Activated CD8-positive, alpha-beta T cell treated with anti-CD3 and anti-CD28 coated beads for 36 hours (primary cell): ENCODE results near the gene IQSEC3. TPM values are rescaled to one million over a fixed set of nuclear protein-coding genes. Genes with fewer than 3 reads are reported as not detected.

Source experiments
- ATAC-seq: fragments of 200-7000 bp; cut with Tn5 transposase; one replicate; pipeline ENCODE4 v1.10.0; 2021; ENCODE audit warnings: mild to moderate bottlenecking, moderate library complexity
- CTCF ChIA-PET: fragments of 350-600 bp; sonication (Branson Sonifier 250); formaldehyde crosslinking; loops from one replicate; lab custom pipeline; 2021; ENCODE audit warnings: antibody characterized with exemption; lab: Charles Lee
- POLR2A ChIA-PET: fragments of 350-600 bp; sonication (Branson Sonifier 250); formaldehyde crosslinking; loops from one replicate; lab custom pipeline; 2021; ENCODE audit warnings: antibody characterized with exemption; lab: Charles Lee
- DNase-seq: peaks from one replicate; pipeline ENCODE4 v3.0.0-alpha.2; 2020
- H3K27ac Mint-ChIP-seq: one replicate; pipeline ENCODE4 v1.8.0; 2021; ENCODE audit warnings: mild to moderate bottlenecking, mixed read lengths
- H3K27me3 Mint-ChIP-seq: one replicate; pipeline ENCODE4 v1.8.0; 2021; ENCODE audit warnings: mixed read lengths
- H3K36me3 Mint-ChIP-seq: one replicate; pipeline ENCODE4 v1.8.0; 2021; ENCODE audit warnings: low read depth, mixed read lengths
- H3K4me1 Mint-ChIP-seq: one replicate; pipeline ENCODE4 v1.8.0; 2021; ENCODE audit warnings: low read depth, mixed read lengths
- H3K4me3 Mint-ChIP-seq: one replicate; pipeline ENCODE4 v1.8.0; 2021; ENCODE audit warnings: mild to moderate bottlenecking, moderate library complexity, mixed read lengths
- H3K9me3 Mint-ChIP-seq: one replicate; pipeline ENCODE4 v1.8.0; 2021; ENCODE audit warnings: mixed read lengths
- CTCF ChIP-seq: fragments of 200-600 bp; IDR thresholded peaks from one replicate; pipeline ENCODE4 v1.8.0; 2022; ENCODE audit warnings: antibody characterized with exemption, mild to moderate bottlenecking
- intact Hi-C: fragments of 100-400 bp; cut with micrococcal nuclease; formaldehyde crosslinking; loops from one replicate; pipeline ENCODE4 v1.10.0; 2022
- total RNA-seq, 2 experiments: library from RNA; stranded (reverse); gene quantifications; one replicate each; pipeline ENCODE4 v1.2.3, GENCODE V29; 2021

IQSEC3 gene
- total RNA-seq, 2 experiments from 2014 or later, result 2.5 to 2.7 TPM

GRCh38 chr12:98924-99352 lies 32.4 kb downstream of the IQSEC3 start:
- peaks cover 2% of the 10 kb centered on the region for H3K4me1 Mint-ChIP-seq
- POLR2A ChIA-PET, result no interaction called here
- no peak overlapping the region for H3K27ac Mint-ChIP-seq
- CTCF ChIA-PET, result no interaction called here
- H3K36me3 Mint-ChIP-seq, result no peaks in the 10 kb centered on the region
- intact Hi-C loops, result no loop called here
- H3K9me3 Mint-ChIP-seq, result no peaks in the 10 kb centered on the region
- no peak for DNase-seq
- no peak for TF ChIP-seq CTCF
- peaks cover 11% of the 10 kb centered on the region for H3K27me3 Mint-ChIP-seq
- no peak overlapping the region for H3K4me3 Mint-ChIP-seq
- ATAC-seq, result no peak

- POLR2A ChIA-PET, result no interaction called here
- H3K4me1 Mint-ChIP-seq, result peaks cover 5% of the 10 kb centered on the region
- no peak overlapping the region for H3K4me3 Mint-ChIP-seq
- ATAC-seq (no peak), DNase-seq (no peak)
- peaks cover 11% of the 10 kb centered on the region for H3K27me3 Mint-ChIP-seq
- CTCF ChIA-PET, result no interaction called here
- H3K36me3 Mint-ChIP-seq, result no peaks in the 10 kb centered on the region
- H3K9me3 Mint-ChIP-seq, result no peaks in the 10 kb centered on the region
- no peak overlapping the region for H3K27ac Mint-ChIP-seq
- TF ChIP-seq CTCF, result no peak
- intact Hi-C loops, result no loop called here
These were observed 33.0 kb downstream of the IQSEC3 start for GRCh38 chr12:99605-100004.

GRCh38 chr12:101969-102878 lies 35.7 kb downstream of the IQSEC3 start:
- peak; percentile 22 for DNase-seq
- peak; percentile 60 for ATAC-seq
- Mint-ChIP-seq H3K27ac (no peak overlapping the region), H3K36me3 (no peaks in the 10 kb centered on the region), H3K27me3 (peaks cover 11% of the 10 kb centered on the region), H3K4me1 (peaks cover 5% of the 10 kb centered on the region), H3K4me3 (no peak overlapping the region), H3K9me3 (no peaks in the 10 kb centered on the region)
- ChIA-PET CTCF (no interaction called here), POLR2A (no interaction called here)
- intact Hi-C loops, result no loop called here
- TF ChIP-seq CTCF, result no peak

- Mint-ChIP-seq H3K27me3 (peaks cover 11% of the 10 kb centered on the region), H3K4me3 (no peak overlapping the region), H3K36me3 (no peaks in the 10 kb centered on the region), H3K4me1 (peaks cover 5% of the 10 kb centered on the region), H3K27ac (no peak overlapping the region), H3K9me3 (no peaks in the 10 kb centered on the region)
- POLR2A ChIA-PET, result no interaction called here
- intact Hi-C loops, result no loop called here
- CTCF ChIA-PET, result no interaction called here
- DNase-seq (no peak), ATAC-seq (no peak)
- no peak for TF ChIP-seq CTCF
These were observed 36.3 kb downstream of the IQSEC3 start for GRCh38 chr12:102879-103168.

- no peak overlapping the region for H3K27ac Mint-ChIP-seq
- CTCF ChIA-PET, result no interaction called here
These were observed 36.8 kb downstream of the IQSEC3 start for GRCh38 chr12:103169-103981.

More at GRCh38 chr12:103169-103981, 36.8 kb downstream of the IQSEC3 start:
- Mint-ChIP-seq H3K36me3 (no peaks in the 10 kb centered on the region), H3K27me3 (peaks cover 11% of the 10 kb centered on the region), H3K9me3 (no peaks in the 10 kb centered on the region), H3K4me1 (peaks cover 5% of the 10 kb centered on the region), H3K4me3 (no peak overlapping the region)
- TF ChIP-seq CTCF, result no peak
- DNase-seq (no peak), ATAC-seq (no peak)
- intact Hi-C loops, result no loop called here
- POLR2A ChIA-PET, result no interaction called here
